PC-3 (cell line): ENCODE data around the gene HECW1.

Experiments used
- CTCF ChIP-seq: fragments of 300-600 bp; sonication (generic); conservative IDR thresholded peaks from 2 replicates; pipeline ENCODE4 v1.5.1; 2017; ENCODE audit warnings: antibody characterized with exemption, low read depth, mild to moderate bottlenecking, low read length
- EZH2phosphoT487 ChIP-seq: fragments of 300-600 bp; sonication (generic); IDR thresholded peaks from 2 replicates; pipeline ENCODE4 v1.6.1; 2018; ENCODE audit warnings: mild to moderate bottlenecking, antibody characterized with exemption, low read length, borderline replicate concordance

DNA sequence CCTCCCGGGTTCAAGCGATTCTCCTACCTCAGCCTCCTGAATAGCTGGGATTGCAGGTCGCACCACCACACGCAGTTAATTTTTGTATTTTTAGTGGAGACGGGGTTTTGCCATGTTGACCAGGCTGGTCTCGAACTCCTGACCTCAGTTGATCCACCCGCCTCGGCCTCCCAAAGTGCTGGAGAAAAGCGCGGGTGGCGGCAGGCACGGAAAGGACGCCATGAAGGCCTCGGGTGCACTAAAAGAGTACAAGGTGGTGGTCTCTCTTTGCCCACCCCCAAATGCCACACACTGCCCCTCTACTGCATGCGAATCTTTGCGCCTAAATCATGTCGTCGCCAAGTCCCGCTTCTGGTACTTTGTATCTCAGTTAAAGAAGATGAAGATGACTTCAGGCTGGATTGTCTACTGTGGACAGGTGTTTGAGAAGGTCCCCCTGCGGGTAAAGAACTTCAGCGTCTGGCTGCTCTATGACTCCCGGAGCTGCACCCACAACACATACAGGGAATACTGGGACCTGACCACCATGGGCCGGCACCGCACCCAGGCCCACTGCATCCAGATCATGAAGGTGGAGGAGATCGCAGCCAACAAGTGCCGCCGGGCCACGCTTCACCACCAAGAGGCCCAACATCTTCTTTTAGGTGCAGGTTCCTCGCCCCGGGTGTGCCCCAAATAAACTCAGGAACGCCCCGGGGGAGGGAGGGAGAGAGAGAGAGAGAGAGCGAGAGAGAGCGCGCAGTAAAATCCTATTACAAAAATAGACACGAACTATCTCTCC is 161.7 kb downstream of the HECW1 start:
- TF ChIP-seq EZH2phosphoT487 (no peak), CTCF (no peak)
